Measurements from ENCODE around the gene THOP1. TPM values are rescaled to one million over a fixed set of nuclear protein-coding genes. Genes with fewer than 3 reads are reported as not detected.

The THOP1 gene
- total and polyA plus RNA-seq, 9 donors = 11.3 to 54.7 (median 39.5) TPM

GRCh38 chr19:2858864-2859263, 73.6 kb downstream of the THOP1 start:
- DNase-seq = no peak
- Histone ChIP-seq H3K27ac (no peak overlapping the region), H3K27me3 (no peaks in the 10 kb centered on the region), H3K4me1 (ENCODE audit: insufficient read depth) (no peaks in the 10 kb centered on the region), H3K4me3 (no peak overlapping the region), H3K9me3 (peaks cover 0 to 4% of the 10 kb centered on the region in 2 donors), H3K36me3 (no peaks in the 10 kb centered on the region)
- no peak for TF ChIP-seq EP300 (IDR thresholded peaks at IDR 0.05)
- no peak for TF ChIP-seq POLR2A (IDR thresholded peaks at IDR 0.05)
- no peak for TF ChIP-seq CTCF (IDR thresholded peaks at IDR 0.05)
- intact Hi-C loops (cut with DNase I) = no loop called here
- 76 to 78% (median 77%) methylated on average over 27 of the region's 27 CpGs for WGBS, 3 donors

- no peak overlapping the region for H3K27ac ChIP-seq
- no peaks in the 10 kb centered on the region for H3K36me3 ChIP-seq
- no peaks in the 10 kb centered on the region for H3K27me3 ChIP-seq
- H3K9me3 ChIP-seq = no peaks in the 10 kb centered on the region
- H3K4me1 ChIP-seq (ENCODE audit: insufficient read depth) = peaks cover 14% of the 10 kb centered on the region
- intact Hi-C loops (cut with DNase I) = no loop called here
- WGBS, 3 donors = 39 to 67% (median 47%) methylated on average over 10 of the region's 10 CpGs
- TF ChIP-seq EP300 (IDR thresholded peaks at IDR 0.05) = no peak
- no peak for TF ChIP-seq POLR2A (IDR thresholded peaks at IDR 0.05)
- TF ChIP-seq CTCF (IDR thresholded peaks at IDR 0.05) = no peak
- no peak for DNase-seq
- H3K4me3 ChIP-seq = no peak overlapping the region
Observed at GRCh38 chr19:2863816-2864215, 78.5 kb downstream of the THOP1 start.

Other genes starting within 250 kb of the THOP1 start
- 10 to 100 TPM in 5 of 7 donors, 1 to 10 TPM in 2; 4.1 to 36.3 (median 15.9) TPM for gene GNG7, start 82.8 kb upstream of the THOP1 start, total RNA-seq
- 10 to 100 TPM in 1 of 2 donors, 1 to 10 TPM in 1; 7.8 to 12.3 TPM for gene GNG7, start 82.8 kb upstream of the THOP1 start, polyA plus RNA-seq
- 10 to 100 TPM in 1 of 7 donors, 1 to 10 TPM in 5, under 1 TPM in 1; 0.24 to 16.0 (median 8.0) TPM for gene DIRAS1, start 64.1 kb upstream of the THOP1 start, total RNA-seq
- 1 to 10 TPM; 2.1 to 5.2 TPM for gene DIRAS1, start 64.1 kb upstream of the THOP1 start, polyA plus RNA-seq
- 10 to 100 TPM; 12.2 to 40.2 (median 18.3) TPM for gene SLC39A3, start 45.5 kb upstream of the THOP1 start, total RNA-seq
- gene SLC39A3, start 45.5 kb upstream of the THOP1 start, polyA plus RNA-seq = 10 to 100 TPM; 11.6 to 18.2 TPM
- gene SGTA, start 2.2 kb upstream of the THOP1 start, total RNA-seq = 10 to 100 TPM; 42.0 to 65.3 (median 53.4) TPM
- gene SGTA, start 2.2 kb upstream of the THOP1 start, polyA plus RNA-seq = 10 to 100 TPM; 27.0 to 65.5 TPM
- gene ZNF554, start 34.4 kb downstream of the THOP1 start, total RNA-seq = 10 to 100 TPM in 1 of 7 donors, 1 to 10 TPM in 6; 4.9 to 10.5 (median 7.6) TPM
- gene ZNF554, start 34.4 kb downstream of the THOP1 start, polyA plus RNA-seq = 1 to 10 TPM; 5.7 to 6.9 TPM
- 10 to 100 TPM in 6 of 7 donors, 1 to 10 TPM in 1; 4.5 to 18.0 (median 14.8) TPM for gene ZNF555, start 56.0 kb downstream of the THOP1 start, total RNA-seq
- gene ZNF555, start 56.0 kb downstream of the THOP1 start, polyA plus RNA-seq = 1 to 10 TPM; 5.7 to 6.7 TPM
- 1 to 10 TPM; 2.8 to 9.0 (median 6.9) TPM for gene ZNF556, start 81.8 kb downstream of the THOP1 start, total RNA-seq
- gene ZNF556, start 81.8 kb downstream of the THOP1 start, polyA plus RNA-seq = 1 to 10 TPM; 3.8 to 3.9 TPM
- 1 to 10 TPM; 3.7 to 6.5 (median 5.1) TPM for gene ZNF57, start 115.4 kb downstream of the THOP1 start, total RNA-seq
- 1 to 10 TPM; 4.7 TPM for gene ZNF57, start 115.4 kb downstream of the THOP1 start, polyA plus RNA-seq
- gene ZNF77, start 159.5 kb downstream of the THOP1 start, total RNA-seq = 1 to 10 TPM; 3.0 to 7.4 (median 6.1) TPM
- gene ZNF77, start 159.5 kb downstream of the THOP1 start, polyA plus RNA-seq = 1 to 10 TPM; 4.0 to 5.2 TPM
- gene TLE6, start 192.1 kb downstream of the THOP1 start, total RNA-seq = 1 to 10 TPM in 2 of 7 donors, under 1 TPM in 5; 0.41 to 1.2 (median 0.79) TPM
- 1 to 10 TPM in 1 of 2 donors, under 1 TPM in 1; 0.70 to 1.2 TPM for gene TLE6, start 192.1 kb downstream of the THOP1 start, polyA plus RNA-seq
- gene TLE2, start 243.8 kb downstream of the THOP1 start, total RNA-seq = 10 to 100 TPM; 31.1 to 43.9 (median 36.4) TPM
- 10 to 100 TPM; 15.1 to 21.4 TPM for gene TLE2, start 243.8 kb downstream of the THOP1 start, polyA plus RNA-seq

Data from ovary (tissue), 9 donors.